EL (cell line): ENCODE measurements around the gene ADM2.
"Not testable (repeated sequence)": the region's sequence is repeated elsewhere in the genome, so short reads cannot be mapped to it uniquely, and the experiment has no call there.

Experiments used
- DNase-seq: peaks from one replicate; pipeline ENCODE4 v3.0.0-alpha.2; 2016

Gene ADM2, protein sequence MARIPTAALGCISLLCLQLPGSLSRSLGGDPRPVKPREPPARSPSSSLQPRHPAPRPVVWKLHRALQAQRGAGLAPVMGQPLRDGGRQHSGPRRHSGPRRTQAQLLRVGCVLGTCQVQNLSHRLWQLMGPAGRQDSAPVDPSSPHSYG

DNA sequence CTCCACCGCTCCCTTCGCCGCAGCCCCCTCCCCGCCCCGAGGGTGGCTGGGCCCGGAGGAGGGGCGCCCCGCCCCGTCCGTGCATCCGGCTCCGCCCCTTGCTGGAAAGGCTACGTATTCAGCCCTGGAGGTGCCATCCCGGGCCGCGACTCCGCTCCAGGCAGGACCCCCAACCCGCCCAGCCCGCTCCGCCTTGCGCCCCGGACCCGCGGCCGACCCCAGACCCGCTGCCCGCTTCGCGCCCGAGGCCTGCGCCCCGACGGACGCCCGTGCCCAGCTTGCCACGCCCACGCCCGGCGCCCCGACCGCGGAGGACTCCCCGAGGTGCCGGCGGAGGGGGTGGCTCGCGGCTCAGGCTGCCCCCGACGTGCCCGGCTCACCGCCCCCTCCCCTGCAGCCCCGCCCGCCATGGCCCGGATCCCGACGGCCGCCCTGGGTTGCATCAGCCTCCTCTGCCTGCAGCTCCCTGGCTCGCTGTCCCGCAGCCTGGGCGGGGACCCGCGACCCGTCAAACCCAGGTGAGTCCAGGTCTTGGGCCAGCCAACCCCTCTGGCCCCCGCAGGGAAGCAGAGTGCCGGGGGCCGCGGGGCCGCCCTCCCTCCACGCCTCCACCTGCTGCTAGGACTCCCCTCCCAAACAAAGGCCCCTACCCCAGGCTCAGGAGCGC, at the start of gene ADM2:
TSS of gene ADM2 (plus strand) at position 104 of the 667 bp plus-strand sequence. CDS start at position 409, 305 bp downstream.
- DNase-seq, result peak; percentile 39

DNA sequence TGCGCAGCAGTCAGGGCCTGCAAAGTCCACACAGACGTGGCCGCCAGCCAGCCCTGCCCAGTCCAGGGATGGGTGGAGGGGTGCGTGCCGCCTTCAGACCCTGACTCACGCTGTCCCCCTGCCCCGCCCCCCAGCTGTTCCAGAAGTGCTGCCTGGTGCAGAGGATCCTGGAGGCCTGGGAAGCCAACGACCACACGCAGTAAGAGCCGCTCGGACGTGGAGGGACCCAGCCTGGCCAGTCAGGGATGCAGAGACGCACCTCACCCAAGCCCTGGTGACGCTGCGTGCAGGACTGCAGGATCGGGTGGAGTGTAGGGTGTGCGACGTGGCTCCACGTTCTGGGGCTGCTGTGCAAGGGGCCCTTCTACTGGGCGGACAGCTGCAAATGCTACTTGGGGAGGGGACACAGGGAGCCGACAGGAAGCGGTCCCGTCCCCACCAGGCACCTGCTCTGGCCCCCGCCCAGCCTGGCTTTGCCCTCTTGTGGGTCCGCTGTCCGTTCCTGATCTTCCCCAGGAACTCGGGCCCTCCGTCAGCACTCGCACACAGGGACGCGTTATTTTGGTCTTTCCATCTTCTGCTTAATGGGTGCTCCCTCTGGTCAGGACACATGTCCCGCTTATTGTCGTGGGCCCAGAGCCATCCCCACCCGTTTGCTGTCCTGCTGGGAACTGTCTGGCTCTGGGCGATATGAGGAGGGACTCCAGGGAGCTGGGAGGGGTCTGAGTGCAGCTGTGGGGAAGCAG, 49.0 kb upstream of the ADM2 start:
- DNase-seq, result no peak

DNA sequence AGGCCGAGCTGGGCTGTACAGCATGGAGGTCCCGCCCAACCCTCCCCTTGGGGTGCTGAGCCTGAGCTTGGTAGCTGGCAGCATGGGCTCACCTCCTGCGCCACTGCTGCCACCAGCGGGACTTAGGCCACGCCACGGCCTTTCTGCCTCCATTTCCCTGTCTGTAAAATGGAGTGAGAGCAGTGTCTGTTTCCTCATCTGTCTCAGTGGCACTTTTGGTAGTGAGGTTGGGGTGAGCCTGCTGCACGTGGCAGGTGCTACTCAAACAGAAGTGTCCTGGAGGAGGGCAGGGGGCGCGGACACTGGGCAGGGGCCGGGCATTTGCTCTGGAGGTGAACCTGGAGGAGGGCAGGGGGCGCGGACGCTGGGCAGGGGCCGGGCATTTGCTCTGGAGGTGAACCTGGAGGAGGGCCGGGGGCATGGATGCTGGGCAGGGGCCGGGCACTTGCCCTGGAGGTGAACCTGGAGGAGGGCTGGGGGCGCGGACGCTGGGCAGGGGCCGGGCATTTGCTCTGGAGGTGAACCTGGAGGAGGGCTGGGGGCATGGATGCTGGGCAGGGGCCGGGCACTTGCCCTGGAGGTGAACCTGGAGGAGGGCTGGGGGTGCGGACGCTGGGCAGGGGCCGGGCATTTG, 48.3 kb upstream of the ADM2 start:
- DNase-seq, result not testable (repeated sequence)

GRCh38 chr22:50434849-50435248, 46.5 kb upstream of the ADM2 start:
- no peak for DNase-seq

- DNase-seq, result no peak
These were observed 45.9 kb upstream of the ADM2 start for GRCh38 chr22:50435291-50436014.

- DNase-seq, result no peak
These were observed 45.1 kb upstream of the ADM2 start for GRCh38 chr22:50436015-50436830.

DNA sequence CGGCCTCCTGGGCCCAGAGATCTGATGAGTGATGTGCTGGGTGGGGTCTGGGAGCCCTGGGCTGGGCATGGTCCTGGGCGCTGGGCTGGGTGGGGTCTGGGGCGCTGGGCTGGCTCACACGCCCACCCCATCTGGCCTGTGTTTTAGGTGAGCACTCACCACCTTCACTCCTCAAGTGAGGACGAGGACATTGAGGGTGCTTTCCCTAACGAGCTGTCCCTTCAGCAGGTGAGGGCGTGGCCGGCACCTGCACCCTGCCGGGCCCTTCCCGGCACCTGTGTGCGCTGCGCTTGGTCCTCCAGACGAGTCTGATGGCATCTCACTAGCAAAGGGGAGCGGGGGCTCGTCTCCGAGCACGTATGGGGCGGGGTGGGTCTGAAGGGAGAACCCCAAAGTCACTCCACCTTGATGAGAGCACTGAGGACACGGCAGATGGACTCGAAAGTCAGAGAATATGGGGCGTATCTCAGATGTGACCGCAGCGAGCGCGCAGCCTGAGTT, 44.5 kb upstream of the ADM2 start:
- DNase-seq, result no peak

- DNase-seq, result no peak
These were observed 43.6 kb upstream of the ADM2 start for GRCh38 chr22:50437511-50438304.

- DNase-seq, result no peak
These were observed 42.8 kb upstream of the ADM2 start for GRCh38 chr22:50438305-50439275.

- no peak for DNase-seq
These were observed 42.0 kb upstream of the ADM2 start for GRCh38 chr22:50439314-50439870.

- DNase-seq, result no peak
These were observed 41.4 kb upstream of the ADM2 start for GRCh38 chr22:50439871-50440331.

DNA sequence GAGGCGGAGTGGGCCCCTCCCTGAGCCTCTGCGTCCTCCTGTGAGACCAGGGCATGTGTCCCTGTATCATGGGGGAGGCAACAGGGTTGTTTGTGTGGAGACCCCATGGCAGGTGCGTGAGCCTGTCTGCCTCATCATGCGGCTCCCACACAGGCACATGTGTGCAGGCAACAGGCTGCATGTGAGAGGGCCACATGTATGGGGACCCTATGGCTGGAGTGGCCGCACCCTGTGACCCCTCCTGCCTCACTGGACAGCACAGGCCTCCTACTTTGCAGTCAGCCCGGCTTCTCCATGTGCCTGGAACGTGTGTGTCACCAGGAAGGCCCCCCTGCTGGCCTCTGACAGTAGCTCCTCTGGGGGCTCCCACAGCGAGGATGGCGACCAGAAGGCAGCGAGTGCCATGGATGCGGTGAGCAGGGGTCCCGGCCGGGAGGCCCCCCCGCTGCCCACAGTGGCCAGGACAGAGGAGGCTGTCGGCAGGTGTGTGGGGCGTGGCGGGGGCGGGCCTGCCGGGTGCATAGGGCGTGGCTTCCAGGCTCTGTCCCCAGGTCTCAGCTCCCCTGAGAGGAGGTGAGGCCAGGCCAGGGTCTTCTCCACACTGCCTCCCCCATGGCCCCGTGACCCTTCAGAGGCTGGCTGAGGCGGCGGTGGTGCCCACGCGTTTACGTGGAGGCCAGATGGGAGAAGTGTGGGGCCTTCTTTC, 40.6 kb upstream of the ADM2 start:
- no peak for DNase-seq

DNA sequence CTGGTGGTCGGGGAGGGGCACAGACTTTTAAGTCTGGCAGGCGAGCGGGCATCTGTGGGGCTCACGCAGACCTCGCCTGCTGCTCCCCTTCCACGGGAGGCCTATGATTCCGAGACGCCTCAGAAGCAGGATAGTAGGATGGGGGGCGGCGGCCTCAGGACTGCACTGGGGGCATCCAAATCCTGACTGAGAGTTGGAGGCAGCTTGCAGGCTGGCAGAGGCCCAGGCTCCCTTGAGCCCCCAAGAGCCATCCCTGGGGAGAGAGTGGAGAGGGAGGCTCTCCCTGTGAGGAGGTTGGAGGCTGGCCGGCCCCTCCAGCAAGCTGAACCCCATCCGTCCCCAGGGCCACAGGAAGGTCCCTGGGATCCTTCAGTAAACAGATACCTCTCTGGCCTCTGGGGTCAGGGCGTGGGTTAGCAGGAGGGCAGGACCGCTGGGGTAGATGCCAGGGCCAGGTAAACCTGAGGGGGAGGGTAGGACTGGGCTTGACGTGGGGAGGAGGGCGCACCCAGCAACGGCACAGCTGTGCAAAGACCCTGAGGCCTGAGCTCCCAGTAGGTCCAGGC, 39.8 kb upstream of the ADM2 start:
- no peak for DNase-seq

DNA sequence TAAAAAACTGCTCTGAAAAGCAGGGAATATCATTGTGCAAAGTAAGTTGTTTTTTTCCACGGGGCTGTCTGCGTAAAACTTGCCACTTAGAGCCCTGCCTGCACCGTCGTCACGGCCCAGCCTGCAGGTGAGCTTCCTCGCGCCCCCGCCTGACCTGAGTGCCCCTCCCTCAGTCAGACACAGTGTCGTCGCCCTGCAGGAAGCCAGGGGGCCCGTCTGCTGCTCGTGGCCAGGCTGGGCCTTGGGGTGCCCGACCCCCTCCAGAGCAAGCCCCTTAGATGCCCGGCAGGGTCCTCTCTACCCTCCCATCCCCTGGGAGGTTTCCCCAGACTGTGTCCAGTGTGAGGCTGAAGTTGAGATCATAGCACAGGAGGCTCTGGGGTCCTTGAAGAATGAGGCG, 38.1 kb upstream of the ADM2 start:
- no peak for DNase-seq

DNA sequence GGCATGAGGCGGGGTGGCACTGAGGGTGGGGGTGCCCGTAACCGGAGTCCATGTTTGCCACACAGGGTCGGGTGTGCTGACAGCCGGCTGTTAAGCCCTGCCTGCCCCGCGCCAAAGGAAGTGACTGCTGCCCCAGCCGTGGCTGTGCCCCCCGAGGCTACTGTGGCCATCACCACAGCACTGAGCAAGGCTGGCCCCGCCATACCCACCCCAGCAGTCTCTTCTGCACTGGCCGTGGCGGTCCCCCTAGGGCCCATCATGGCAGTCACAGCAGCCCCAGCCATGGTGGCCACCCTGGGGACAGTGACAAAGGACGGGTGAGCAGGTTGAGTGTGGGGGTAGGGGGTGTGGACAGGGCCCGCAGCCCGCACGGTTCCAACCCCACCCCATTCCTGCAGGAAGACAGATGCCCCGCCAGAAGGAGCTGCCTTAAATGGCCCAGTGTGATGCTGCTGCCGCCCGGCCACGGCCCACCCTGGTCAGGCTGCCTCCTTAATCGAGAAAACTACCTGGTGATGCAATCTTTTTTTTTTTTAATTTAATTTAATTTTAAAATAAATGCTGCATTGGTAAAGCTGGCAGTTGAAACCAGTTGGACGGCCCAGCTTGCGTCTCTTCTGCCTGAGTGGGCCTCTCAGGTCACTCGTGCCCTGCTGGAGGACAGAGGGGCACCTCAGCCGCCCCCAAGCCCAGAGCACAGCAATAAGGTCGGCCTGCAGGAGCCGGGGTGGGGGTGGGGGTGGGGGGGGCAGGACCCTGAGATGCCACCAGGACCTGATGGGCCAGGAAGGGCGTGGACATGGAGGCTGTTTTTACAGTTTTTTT, 37.3 kb upstream of the ADM2 start:
- no peak for DNase-seq

DNA sequence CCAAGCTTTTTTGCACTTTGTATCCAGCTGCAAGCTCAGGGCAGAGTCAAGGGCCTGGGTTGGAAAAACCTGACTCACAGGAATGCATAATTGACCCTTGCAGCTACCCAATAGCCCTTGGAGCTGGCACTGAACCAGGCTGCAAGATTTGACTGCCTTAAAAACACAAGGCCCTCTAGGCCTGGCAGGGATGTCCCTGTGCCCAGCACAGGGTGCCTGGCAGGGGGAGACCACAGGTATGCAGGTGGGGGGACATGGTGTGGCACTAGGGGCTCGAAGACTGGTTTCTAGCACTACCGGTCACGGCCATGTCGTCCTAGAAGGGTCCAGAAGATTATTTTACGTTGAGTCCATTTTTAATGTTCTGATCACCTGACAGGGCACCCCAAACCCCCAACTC, 36.7 kb upstream of the ADM2 start:
- DNase-seq, result peak; percentile 71
